Activated CD8-positive, alpha-beta T cell treated with anti-CD3 and anti-CD28 coated beads for 36 hours (primary cell): ENCODE data around the gene MATN4. TPM values are rescaled to one million over a fixed set of nuclear protein-coding genes. Genes with fewer than 3 reads are reported as not detected.

Experiments used
- ATAC-seq: fragments of 200-7000 bp; cut with Tn5 transposase; one replicate; pipeline ENCODE4 v1.10.0; 2021; ENCODE audit warnings: mild to moderate bottlenecking, moderate library complexity
- CTCF ChIA-PET: fragments of 350-600 bp; sonication (Branson Sonifier 250); formaldehyde crosslinking; loops from one replicate; lab custom pipeline; 2021; ENCODE audit warnings: antibody characterized with exemption; lab: Charles Lee
- POLR2A ChIA-PET: fragments of 350-600 bp; sonication (Branson Sonifier 250); formaldehyde crosslinking; loops from one replicate; lab custom pipeline; 2021; ENCODE audit warnings: antibody characterized with exemption; lab: Charles Lee
- DNase-seq: peaks from one replicate; pipeline ENCODE4 v3.0.0-alpha.2; 2020
- H3K27ac Mint-ChIP-seq: one replicate; pipeline ENCODE4 v1.8.0; 2021; ENCODE audit warnings: mild to moderate bottlenecking, mixed read lengths
- H3K27me3 Mint-ChIP-seq: one replicate; pipeline ENCODE4 v1.8.0; 2021; ENCODE audit warnings: mixed read lengths
- H3K36me3 Mint-ChIP-seq: one replicate; pipeline ENCODE4 v1.8.0; 2021; ENCODE audit warnings: low read depth, mixed read lengths
- H3K4me1 Mint-ChIP-seq: one replicate; pipeline ENCODE4 v1.8.0; 2021; ENCODE audit warnings: low read depth, mixed read lengths
- H3K4me3 Mint-ChIP-seq: one replicate; pipeline ENCODE4 v1.8.0; 2021; ENCODE audit warnings: mild to moderate bottlenecking, moderate library complexity, mixed read lengths
- H3K9me3 Mint-ChIP-seq: one replicate; pipeline ENCODE4 v1.8.0; 2021; ENCODE audit warnings: mixed read lengths
- intact Hi-C: fragments of 100-400 bp; cut with micrococcal nuclease; formaldehyde crosslinking; loops from one replicate; pipeline ENCODE4 v1.10.0; 2022
- total RNA-seq, 2 experiments: library from RNA; stranded (reverse); gene quantifications; one replicate each; pipeline ENCODE4 v1.2.3, GENCODE V29; 2021
- TF ChIP-seq, protein P1 (sequence below): fragments of 200-600 bp; IDR thresholded peaks from one replicate; pipeline ENCODE4 v1.8.0; 2022; ENCODE audit warnings: antibody characterized with exemption, mild to moderate bottlenecking

The MATN4 gene
- total RNA-seq, 2 experiments from 2014 or later = 0.74 to 1.2 TPM

DNA sequence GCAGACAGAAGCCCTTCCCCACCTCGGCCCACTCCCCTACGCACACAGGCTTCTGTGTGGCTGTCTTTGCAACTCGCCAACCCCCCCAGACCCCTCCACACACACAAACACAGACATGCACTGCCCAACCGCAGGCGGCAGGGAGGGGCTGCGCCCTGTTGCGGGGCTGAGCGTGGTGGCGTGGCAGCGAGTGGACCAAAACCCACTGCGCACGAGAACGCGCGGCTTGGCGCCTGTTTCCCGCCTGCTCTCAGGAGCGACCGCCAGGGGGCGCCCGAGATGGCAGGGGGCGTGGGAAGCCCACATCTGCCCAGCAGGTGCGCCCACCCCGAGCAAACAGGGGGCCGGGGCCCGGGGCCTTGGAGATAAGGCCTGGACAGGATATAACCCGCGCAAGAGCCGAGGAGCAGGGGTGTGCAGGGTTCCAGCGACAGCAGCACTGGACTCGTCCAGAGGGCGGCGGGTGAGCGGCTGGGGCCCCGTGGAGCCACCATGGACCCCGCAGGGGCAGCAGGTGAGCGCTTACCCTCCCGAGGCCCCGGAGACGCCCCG is 1.6 kb downstream of the MATN4 start, which contains the start of gene RBPJL:
RBPJL (plus strand) TSS at position 410 of the 552 bp plus-strand sequence; CDS start at position 493, 83 bp downstream.
- Mint-ChIP-seq H3K27me3 (peaks cover 55% of the 10 kb centered on the region), H3K27ac (no peak within 1 kb of the TSS), H3K4me1 (peaks cover 26% of the 10 kb centered on the region), H3K36me3 (no peaks in the 10 kb centered on the region), H3K9me3 (no peaks in the 10 kb centered on the region), H3K4me3 (no peak within 1 kb of the TSS)
- ATAC-seq (no peak), DNase-seq (peak; percentile 55)
- ChIA-PET POLR2A (no interaction called here), CTCF (interaction anchor here (0.9 to 1.3 kb wide), 4 partner anchors 12 to 167 kb away, joined by 3 to 7 read pairs (median 4); no protein-coding TSS in a partner anchor)
- TF ChIP-seq, protein P1, sequence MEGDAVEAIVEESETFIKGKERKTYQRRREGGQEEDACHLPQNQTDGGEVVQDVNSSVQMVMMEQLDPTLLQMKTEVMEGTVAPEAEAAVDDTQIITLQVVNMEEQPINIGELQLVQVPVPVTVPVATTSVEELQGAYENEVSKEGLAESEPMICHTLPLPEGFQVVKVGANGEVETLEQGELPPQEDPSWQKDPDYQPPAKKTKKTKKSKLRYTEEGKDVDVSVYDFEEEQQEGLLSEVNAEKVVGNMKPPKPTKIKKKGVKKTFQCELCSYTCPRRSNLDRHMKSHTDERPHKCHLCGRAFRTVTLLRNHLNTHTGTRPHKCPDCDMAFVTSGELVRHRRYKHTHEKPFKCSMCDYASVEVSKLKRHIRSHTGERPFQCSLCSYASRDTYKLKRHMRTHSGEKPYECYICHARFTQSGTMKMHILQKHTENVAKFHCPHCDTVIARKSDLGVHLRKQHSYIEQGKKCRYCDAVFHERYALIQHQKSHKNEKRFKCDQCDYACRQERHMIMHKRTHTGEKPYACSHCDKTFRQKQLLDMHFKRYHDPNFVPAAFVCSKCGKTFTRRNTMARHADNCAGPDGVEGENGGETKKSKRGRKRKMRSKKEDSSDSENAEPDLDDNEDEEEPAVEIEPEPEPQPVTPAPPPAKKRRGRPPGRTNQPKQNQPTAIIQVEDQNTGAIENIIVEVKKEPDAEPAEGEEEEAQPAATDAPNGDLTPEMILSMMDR = peak; percentile 99
- intact Hi-C loops = no loop called here

DNA sequence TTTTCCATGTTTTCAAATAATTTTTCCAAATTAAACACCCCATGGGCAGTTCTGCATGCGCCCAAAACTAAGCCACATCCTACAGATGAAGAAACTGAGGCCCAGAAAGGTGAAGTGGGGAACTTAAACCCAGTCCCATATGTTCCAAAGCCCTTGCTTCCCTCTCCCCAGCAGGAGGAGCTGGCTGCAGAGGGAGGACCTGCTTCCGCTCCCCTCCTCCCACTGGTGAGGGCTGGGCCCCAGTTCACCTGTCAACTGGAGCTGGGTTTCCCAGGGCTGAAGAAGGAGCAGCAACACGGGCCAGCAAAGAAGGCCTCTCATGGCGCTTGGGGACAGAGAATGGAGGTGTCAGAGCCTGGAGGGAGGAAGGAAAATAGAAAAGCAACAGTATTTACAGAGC is 2.8 kb downstream of the MATN4 start:
- DNase-seq (no peak), ATAC-seq (no peak)
- H3K27me3 Mint-ChIP-seq = peaks cover 48% of the 10 kb centered on the region
- no peak overlapping the region for H3K4me3 Mint-ChIP-seq
- CTCF ChIA-PET = interaction anchor here (0.6 to 5.8 kb wide), 5 partner anchors 9 to 466 kb away, joined by 3 to 109 read pairs (median 3); no protein-coding TSS in a partner anchor
- intact Hi-C loops = no loop called here
- peaks cover 24% of the 10 kb centered on the region for H3K4me1 Mint-ChIP-seq
- no peaks in the 10 kb centered on the region for H3K9me3 Mint-ChIP-seq
- no peaks in the 10 kb centered on the region for H3K36me3 Mint-ChIP-seq
- POLR2A ChIA-PET = no interaction called here
- TF ChIP-seq, protein P1 = no peak
- no peak overlapping the region for H3K27ac Mint-ChIP-seq

DNA sequence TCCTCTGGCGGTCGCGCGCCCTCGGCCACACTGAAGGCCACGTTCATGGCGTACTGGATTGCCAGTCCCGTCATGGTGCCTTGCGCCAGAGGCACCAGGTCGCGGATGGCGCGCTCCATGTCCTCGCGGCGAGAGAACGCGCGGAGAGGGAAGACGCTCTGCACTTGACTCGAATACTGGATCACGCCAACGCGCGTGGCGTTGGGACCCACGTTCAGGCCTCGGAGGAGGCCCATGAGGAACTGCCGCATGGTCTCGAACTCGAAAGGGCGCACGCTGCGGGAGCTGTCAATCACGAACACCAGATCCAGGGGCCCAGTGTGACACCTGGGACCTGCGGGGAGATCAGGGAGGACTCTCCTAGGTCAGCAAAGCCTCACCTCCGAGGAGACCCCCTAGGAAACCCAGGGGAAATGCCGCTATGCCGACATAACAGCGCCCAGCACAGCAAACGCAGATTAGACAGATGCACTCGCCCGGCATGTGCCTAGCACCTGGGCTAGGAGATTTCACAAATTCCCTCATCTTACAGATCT is 3.6 kb downstream of the MATN4 start:
- ATAC-seq (no peak), DNase-seq (no peak)
- H3K9me3 Mint-ChIP-seq = no peaks in the 10 kb centered on the region
- ChIA-PET POLR2A (interaction anchor here (2.6 kb wide), 1 partner anchor 11 kb away, joined by 9 read pairs; no protein-coding TSS in a partner anchor), CTCF (interaction anchor here (1.1 to 5.8 kb wide), 5 partner anchors 9 to 467 kb away, joined by 3 to 109 read pairs (median 4); no protein-coding TSS in a partner anchor)
- TF ChIP-seq, protein P1 = no peak
- intact Hi-C loops = no loop called here
- H3K27ac Mint-ChIP-seq = no peak overlapping the region
- peaks cover 24% of the 10 kb centered on the region for H3K4me1 Mint-ChIP-seq
- no peak overlapping the region for H3K4me3 Mint-ChIP-seq
- H3K27me3 Mint-ChIP-seq = peaks cover 44% of the 10 kb centered on the region
- H3K36me3 Mint-ChIP-seq = no peaks in the 10 kb centered on the region

DNA sequence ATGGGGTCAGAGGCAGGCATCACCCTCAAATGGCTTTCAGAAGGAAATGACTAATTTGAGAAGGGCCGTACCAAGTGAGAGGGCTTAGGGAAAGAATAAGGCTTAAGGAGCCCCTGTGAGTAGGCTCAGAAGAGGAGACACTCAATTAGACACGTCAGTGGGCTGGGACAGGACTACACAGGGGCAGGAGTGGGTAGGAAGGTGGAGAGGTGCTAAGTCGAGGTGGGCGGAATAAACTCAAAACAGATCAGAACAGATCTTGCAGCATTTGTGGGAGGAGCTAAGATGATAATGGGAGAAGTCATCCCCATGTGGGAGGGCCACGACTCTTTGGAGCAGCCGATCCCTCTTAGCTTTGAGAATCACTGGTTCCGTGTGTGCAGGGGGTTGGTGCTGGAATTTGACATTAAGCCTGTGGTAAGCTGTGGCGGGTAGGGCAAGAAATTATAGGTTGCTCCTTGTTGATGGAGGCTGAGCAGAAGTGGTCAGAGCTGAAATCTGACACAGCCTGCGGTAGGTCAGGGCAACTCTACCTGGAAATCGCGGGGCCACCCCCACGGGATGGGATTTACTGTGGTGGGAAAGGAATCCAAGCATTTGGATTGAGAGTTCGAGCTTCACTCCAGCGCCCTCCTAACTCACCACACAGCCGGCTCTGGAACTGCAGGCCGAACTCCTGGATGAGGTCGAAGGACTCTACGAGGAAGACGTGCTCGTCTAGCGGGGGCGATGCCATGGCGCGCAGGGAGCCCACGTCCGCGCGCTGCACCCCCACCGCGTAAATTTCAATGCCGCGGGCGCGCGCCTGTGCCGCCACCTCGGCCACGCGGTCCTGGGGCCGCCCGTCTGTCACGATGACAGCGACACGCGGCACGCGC is 4.3 kb downstream of the MATN4 start:
- H3K4me3 Mint-ChIP-seq = no peak overlapping the region
- POLR2A ChIA-PET = interaction anchor here (0.7 to 2.6 kb wide), 2 partner anchors 11 to 31 kb away, joined by 3 to 9 read pairs; no protein-coding TSS in a partner anchor

More for the DNA sequence above, 4.3 kb downstream of the MATN4 start:
- TF ChIP-seq, protein P1 = no peak
- no peaks in the 10 kb centered on the region for H3K36me3 Mint-ChIP-seq
- ATAC-seq (peak; percentile 80), DNase-seq (peak; percentile 49)
- no peaks in the 10 kb centered on the region for H3K9me3 Mint-ChIP-seq
- peaks cover 44% of the 10 kb centered on the region for H3K27me3 Mint-ChIP-seq
- intact Hi-C loops = no loop called here
- CTCF ChIA-PET = interaction anchor here (0.9 to 5.8 kb wide), 8 partner anchors 8 to 206 kb away, joined by 4 to 109 read pairs (median 8); no protein-coding TSS in a partner anchor
- H3K27ac Mint-ChIP-seq = no peak overlapping the region
- peaks cover 24% of the 10 kb centered on the region for H3K4me1 Mint-ChIP-seq
